Psoas muscle (tissue), 8 donors: Measurements from ENCODE around the gene MTRF1L. TPM values are rescaled to one million over a fixed set of nuclear protein-coding genes. Genes with fewer than 3 reads are reported as not detected.
"Not testable (repeated sequence)": the region's sequence is repeated elsewhere in the genome, so short reads cannot be mapped to it uniquely, and the experiment has no call there.

Experiments used
- ATAC-seq, 4 donors: fragments of 200-7000 bp; cut with Tn5 transposase; one replicate each; pipeline ENCODE4 v1.9.1; 2020; ENCODE audit warnings: moderate library complexity in 3 of 4, mild to moderate bottlenecking in 2 of 4
- DNase-seq, 2 donors: peaks; one replicate each; pipeline ENCODE4 v3.0.0-alpha.2; 2020
- H3K27ac ChIP-seq: fragments of 200-600 bp; one replicate; pipeline ENCODE4 v1.8.0; 2022
- H3K27me3 ChIP-seq, 3 donors: fragments of 200-600 bp in 1 of 3; one replicate each; pipeline versions ENCODE4 v1.6.1 to v1.8.0; 2013 to 2022; ENCODE audit warnings: low read length in 2 of 3, mild to moderate bottlenecking in 2 of 3, moderate library complexity in 1 of 3; ENCODE audit not compliant: insufficient read depth in 3 of 3
- H3K36me3 ChIP-seq, 2 donors: fragments of 200-600 bp in 1 of 2; one replicate each; pipeline versions ENCODE4 v1.6.1 to v1.8.0; 2013 to 2022; ENCODE audit warnings: low read depth in 1 of 2, mild to moderate bottlenecking in 1 of 2, moderate library complexity in 1 of 2; ENCODE audit not compliant: insufficient read depth in 1 of 2
- H3K4me1 ChIP-seq: fragments of 200-600 bp; one replicate; pipeline ENCODE4 v1.8.0; 2022
- H3K4me3 ChIP-seq: fragments of 200-600 bp; one replicate; pipeline ENCODE4 v1.8.0; 2022; ENCODE audit warnings: mild to moderate bottlenecking
- H3K9me3 ChIP-seq: fragments of 200-600 bp; one replicate; pipeline ENCODE4 v1.8.0; 2022
- WGBS, 3 donors: extraction: QIAGEN DNeasy Blood & Tissue Kit; methylation state at CpG; one replicate each; pipeline versions ENCODE4 v1.1.6 to v1.1.7; 2013; 5-methylcytosine and 5-hydroxymethylcytosine counted together
- intact Hi-C, 2 donors: fragments of 100-400 bp; cut with DNase I; formaldehyde crosslinking; loops; one replicate each; pipeline versions ENCODE4 v1.11.0 to v1.14.2; 2022
- polyA plus RNA-seq, 3 donors: library from polyadenylated mRNA; stranded (reverse); fragments of 200-250 nt; gene quantifications; one replicate each; pipeline ENCODE4 v1.2.3, GENCODE V29; 2013
- total RNA-seq, 4 donors: library from RNA; stranded (reverse); fragmentation: NEBNext Ultra II Directional in 2 of 4; extraction: Animal tissue kit (Norgen Biotek cat#: 25700) in 2 of 4; gene quantifications; one replicate each; pipeline versions ENCODE4 v1.2.1 to v1.2.4, GENCODE V29; 2021 to 2023
- TF ChIP-seq, protein P1 (sequence below): fragments of 200-600 bp; IDR thresholded peaks from one replicate; pipeline ENCODE4 v1.8.0; 2022; ENCODE audit warnings: antibody characterized with exemption
- donor health status: healthy with polysubstance abuse.
- donor health status: DM: no; HTN: no; CAD: no; lungs with moderate emphysema.
- donor health status: Bipolar disorder and iron deficiency.
- donor health status: healthy.
- donor health status: DM: yes; HTN: yes; CAD: no.
- donor health status: DM: no; HTN: no; CAD: no.
- donor health status: DM: no; HTN: no; CAD: no.
- donor health status: DM: yes; HTN: yes; CAD: no.

Gene MTRF1L
- total and polyA plus RNA-seq, 7 donors, result 20.3 to 55.9 (median 28.9) TPM

GRCh38 chr6:152993431-152993830 is 9.1 kb downstream of the MTRF1L start:
- no peak for DNase-seq
- H3K27me3 ChIP-seq, result no peaks in the 10 kb centered on the region
- peaks cover 7 to 87% of the 10 kb centered on the region in 2 donors for H3K36me3 ChIP-seq
- H3K27ac ChIP-seq, result no peak overlapping the region
- no peak overlapping the region for H3K4me3 ChIP-seq
- no peak for ATAC-seq
- TF ChIP-seq, protein P1, sequence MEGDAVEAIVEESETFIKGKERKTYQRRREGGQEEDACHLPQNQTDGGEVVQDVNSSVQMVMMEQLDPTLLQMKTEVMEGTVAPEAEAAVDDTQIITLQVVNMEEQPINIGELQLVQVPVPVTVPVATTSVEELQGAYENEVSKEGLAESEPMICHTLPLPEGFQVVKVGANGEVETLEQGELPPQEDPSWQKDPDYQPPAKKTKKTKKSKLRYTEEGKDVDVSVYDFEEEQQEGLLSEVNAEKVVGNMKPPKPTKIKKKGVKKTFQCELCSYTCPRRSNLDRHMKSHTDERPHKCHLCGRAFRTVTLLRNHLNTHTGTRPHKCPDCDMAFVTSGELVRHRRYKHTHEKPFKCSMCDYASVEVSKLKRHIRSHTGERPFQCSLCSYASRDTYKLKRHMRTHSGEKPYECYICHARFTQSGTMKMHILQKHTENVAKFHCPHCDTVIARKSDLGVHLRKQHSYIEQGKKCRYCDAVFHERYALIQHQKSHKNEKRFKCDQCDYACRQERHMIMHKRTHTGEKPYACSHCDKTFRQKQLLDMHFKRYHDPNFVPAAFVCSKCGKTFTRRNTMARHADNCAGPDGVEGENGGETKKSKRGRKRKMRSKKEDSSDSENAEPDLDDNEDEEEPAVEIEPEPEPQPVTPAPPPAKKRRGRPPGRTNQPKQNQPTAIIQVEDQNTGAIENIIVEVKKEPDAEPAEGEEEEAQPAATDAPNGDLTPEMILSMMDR, result no peak
- no peaks in the 10 kb centered on the region for H3K9me3 ChIP-seq
- intact Hi-C loops, result no loop called here
- H3K4me1 ChIP-seq, result no peaks in the 10 kb centered on the region

- H3K27ac ChIP-seq, result no peak overlapping the region
- no peaks in the 10 kb centered on the region for H3K9me3 ChIP-seq
- peaks cover 0 to 28% of the 10 kb centered on the region in 2 donors for H3K36me3 ChIP-seq
- DNase-seq (no peak), ATAC-seq (no peak)
- intact Hi-C loops, result no loop called here
- TF ChIP-seq, protein P1, result no peak
- H3K27me3 ChIP-seq, result no peaks in the 10 kb centered on the region
- no peak overlapping the region for H3K4me3 ChIP-seq
- H3K4me1 ChIP-seq, result peaks cover 21% of the 10 kb centered on the region
- 77 to 83% (median 82%) methylated on average over 2 of the region's 2 CpGs for WGBS, 3 donors
These were observed 15.5 kb downstream of the MTRF1L start for GRCh38 chr6:152986978-152987377.

- DNase-seq, H3K4me3 ChIP-seq, H3K27me3 ChIP-seq, intact Hi-C loops, ATAC-seq, H3K9me3 ChIP-seq: not testable (repeated sequence)
- Histone ChIP-seq H3K36me3 (peaks cover 0 to 13% of the 10 kb centered on the region in 2 donors), H3K4me1 (peaks cover 24% of the 10 kb centered on the region), H3K27ac (peak overlapping the region; percentile 92)
- 82 to 84% (median 84%) methylated on average over 11 of the region's 11 CpGs for WGBS, 3 donors
These were observed 17.2 kb downstream of the MTRF1L start for GRCh38 chr6:152985300-152985699.

- WGBS, 3 donors, result 8 to 13% (median 12%) methylated on average over 7 of the region's 7 CpGs
- H3K4me3 ChIP-seq, result peak overlapping the region; percentile 82
- intact Hi-C loops, result no loop called here
- peak overlapping the region; percentile 92 for H3K27ac ChIP-seq
- TF ChIP-seq, protein P1, result no peak
- H3K27me3 ChIP-seq, result no peaks in the 10 kb centered on the region
- no peak for ATAC-seq
- peaks cover 24% of the 10 kb centered on the region for H3K4me1 ChIP-seq
- no peaks in the 10 kb centered on the region for H3K9me3 ChIP-seq
- no peak for DNase-seq
- peaks cover 0 to 5% of the 10 kb centered on the region in 2 donors for H3K36me3 ChIP-seq
These were observed 18.0 kb downstream of the MTRF1L start for GRCh38 chr6:152984513-152984872.

GRCh38 chr6:152983637-152984512 is 18.6 kb downstream of the MTRF1L start:
- intact Hi-C loops, result no loop called here
- H3K27ac ChIP-seq, result peak overlapping the region; percentile 92
- TF ChIP-seq, protein P1, result no peak

More at GRCh38 chr6:152983637-152984512, 18.6 kb downstream of the MTRF1L start:
- Histone ChIP-seq H3K9me3 (no peaks in the 10 kb centered on the region), H3K27me3 (no peaks in the 10 kb centered on the region), H3K36me3 (peaks cover 0 to 4% of the 10 kb centered on the region in 2 donors), H3K4me1 (peaks cover 24% of the 10 kb centered on the region), H3K4me3 (peak overlapping the region; percentile 82)
- peak; percentile 95 to 98 for DNase-seq
- 0 to 1% (median 0%) methylated on average over 38 of the region's 38 CpGs for WGBS, 3 donors
- ATAC-seq, result peak; percentile 4 to 93 (median 41)
